ENCODE results near the gene GPX8.

GRCh38 chr5:55146543-55147151 is 13.3 kb upstream of the GPX8 start:
- TF ChIP-seq CTCF (IDR thresholded peaks at IDR 0.05), result peak; percentile 84 to 97 (median 92)
- no peak for TF ChIP-seq POLR2A (IDR thresholded peaks at IDR 0.05)
